PC-9 (cell line): Measurements from ENCODE around the gene HFM1.

Experiments used
- CTCF ChIP-seq: fragments of 200-600 bp; sonication (generic); conservative IDR thresholded peaks from 2 replicates; pipeline ENCODE4 v1.6.1; 2017; ENCODE audit warnings: mixed run types, antibody characterized with exemption, mild to moderate bottlenecking, moderate library complexity
- EZH2 ChIP-seq: fragments of 200-600 bp; sonication (generic); IDR thresholded peaks from 2 replicates; pipeline ENCODE4 v1.8.0; 2017; ENCODE audit warnings: antibody characterized with exemption, low read depth

GRCh38 chr1:91346824-91347223 is 57.8 kb downstream of the HFM1 start:
- no peak for TF ChIP-seq CTCF
- no peak for TF ChIP-seq EZH2
